DND-41 (cell line): ENCODE measurements around the gene FHIT.

ENCODE experiments used
- ATAC-seq: fragments of 200-7000 bp; cut with Tn5 transposase; 3 replicates; pipeline ENCODE4 v1.9.1; 2021; ENCODE audit warnings: low read depth; ENCODE audit not compliant: insufficient read depth
- DNase-seq: peaks from one replicate; pipeline ENCODE4 v3.0.0-alpha.2; 2020
- H2AFZ ChIP-seq: 2 replicates; pipeline ENCODE4 v1.6.0; 2012; ENCODE audit warnings: low read depth, low read length
- H3K27ac ChIP-seq: 2 replicates; pipeline ENCODE4 v1.5.1; 2012; ENCODE audit warnings: low read length, inconsistent platforms
- H3K27me3 ChIP-seq: fragments of 200-600 bp; sonication (generic); 2 replicates; pipeline ENCODE4 v1.6.0; 2012; ENCODE audit warnings: low read length, mild to moderate bottlenecking, inconsistent platforms; ENCODE audit not compliant: insufficient read depth, poor library complexity
- H3K36me3 ChIP-seq: 2 replicates; pipeline ENCODE4 v1.5.1; 2012; ENCODE audit warnings: low read length, inconsistent platforms; ENCODE audit not compliant: insufficient read depth
- H3K4me1 ChIP-seq: 2 replicates; pipeline ENCODE4 v1.5.1; 2012; ENCODE audit warnings: mild to moderate bottlenecking, low read length; ENCODE audit not compliant: insufficient read depth
- H3K4me2 ChIP-seq: 2 replicates; pipeline ENCODE4 v1.6.0; 2012; ENCODE audit warnings: mild to moderate bottlenecking, moderate library complexity, low read length, inconsistent platforms; ENCODE audit not compliant: insufficient read depth
- H3K4me3 ChIP-seq, 2 experiments: fragments of 200-600 bp in 1 of 2; shearing (Covaris generic) in 1 of 2; 2 replicates each; pipeline ENCODE4 v1.5.1; 2012 to 2016; ENCODE audit warnings: inconsistent platforms in 2 of 2, low read length in 2 of 2, mild to moderate bottlenecking in 2 of 2, low read depth in 1 of 2, moderate library complexity in 1 of 2
- H3K79me2 ChIP-seq: 2 replicates; pipeline ENCODE4 v1.6.0; 2012; ENCODE audit warnings: low read length, inconsistent platforms; ENCODE audit not compliant: insufficient read depth
- H3K9ac ChIP-seq: 2 replicates; pipeline ENCODE4 v1.6.0; 2012; ENCODE audit warnings: low read depth, mild to moderate bottlenecking, inconsistent platforms, low read length, moderate library complexity
- H3K9me3 ChIP-seq: 2 replicates; pipeline ENCODE4 v1.5.1; 2012; ENCODE audit warnings: low read length, moderate library complexity, mild to moderate bottlenecking, inconsistent platforms; ENCODE audit not compliant: insufficient read depth, severe bottlenecking
- H4K20me1 ChIP-seq: 2 replicates; pipeline ENCODE4 v1.6.0; 2012; ENCODE audit warnings: low read length; ENCODE audit not compliant: insufficient read depth
- CTCF ChIP-seq: IDR thresholded peaks from 2 replicates; pipeline ENCODE4 v1.5.1; 2012; ENCODE audit warnings: borderline replicate concordance, low read length, moderate library complexity, mild to moderate bottlenecking; ENCODE audit not compliant: poor library complexity, severe bottlenecking; ENCODE audit errors: extremely low read depth
- EZH2 ChIP-seq: IDR thresholded peaks from 3 replicates; pipeline ENCODE4 v1.6.1; 2012; ENCODE audit warnings: borderline replicate concordance, low read depth, mild to moderate bottlenecking, moderate library complexity, low read length, inconsistent platforms; ENCODE audit not compliant: severe bottlenecking

The FHIT gene

GRCh38 chr3:59878038-59878427 lies 1373.2 kb downstream of the FHIT start:
- Histone ChIP-seq H3K4me1 (peaks cover 39% of the 10 kb centered on the region), H3K9ac (no peak overlapping the region), H3K36me3 (peaks cover 23% of the 10 kb centered on the region; the same call in 1 of the 2 replicates), H3K9me3 (no peaks in the 10 kb centered on the region), H3K4me3 (no peak overlapping the region), H2AFZ (no peak overlapping the region), H4K20me1 (no peaks in the 10 kb centered on the region), H3K27me3 (no peaks in the 10 kb centered on the region), H3K79me2 (no peaks in the 10 kb centered on the region), H3K4me2 (no peak overlapping the region), H3K27ac (no peak overlapping the region)
- TF ChIP-seq CTCF = no peak
- ATAC-seq = no peak
- no peak for DNase-seq

- H4K20me1 ChIP-seq = no peaks in the 10 kb centered on the region
- no peak overlapping the region for H2AFZ ChIP-seq
- H3K36me3 ChIP-seq = peaks cover 24% of the 10 kb centered on the region; the same call in 1 of the 2 replicates
- H3K27me3 ChIP-seq = no peaks in the 10 kb centered on the region
- H3K27ac ChIP-seq = no peak overlapping the region
- no peak for DNase-seq
- H3K4me1 ChIP-seq = peaks cover 39% of the 10 kb centered on the region
- ATAC-seq = no peak
- no peak overlapping the region for H3K4me2 ChIP-seq
- H3K79me2 ChIP-seq = no peaks in the 10 kb centered on the region
- TF ChIP-seq EZH2 (no peak), CTCF (no peak)
- no peaks in the 10 kb centered on the region for H3K9me3 ChIP-seq
- H3K9ac ChIP-seq = no peak overlapping the region
- no peak overlapping the region for H3K4me3 ChIP-seq
Observed at GRCh38 chr3:59877263-59878037, 1373.8 kb downstream of the FHIT start.

GRCh38 chr3:59876533-59877062 lies 1374.7 kb downstream of the FHIT start:
- H3K4me1 ChIP-seq = peaks cover 38% of the 10 kb centered on the region
- H3K4me3 ChIP-seq = no peak overlapping the region
- ATAC-seq (no peak), DNase-seq (no peak)
- no peak overlapping the region for H3K27ac ChIP-seq
- TF ChIP-seq CTCF (no peak), EZH2 (no peak)
- H3K9me3 ChIP-seq = no peaks in the 10 kb centered on the region
- no peak overlapping the region for H2AFZ ChIP-seq
- peaks cover 26% of the 10 kb centered on the region for H3K36me3 ChIP-seq
- H3K4me2 ChIP-seq = no peak overlapping the region
- no peak overlapping the region for H3K9ac ChIP-seq
- H3K79me2 ChIP-seq = no peaks in the 10 kb centered on the region
- no peaks in the 10 kb centered on the region for H3K27me3 ChIP-seq
- H4K20me1 ChIP-seq = no peaks in the 10 kb centered on the region
